Fibroblast of lung (primary cell): ENCODE data around the gene MRNIP.

Source experiments
- CTCF ChIP-seq, 2 donors: IDR thresholded peaks in 1 of 2; conservative IDR thresholded peaks in 1 of 2; 1 replicate in 1 of 2; 2 replicates in 1 of 2; pipeline ENCODE4 v1.5.1; 2011 to 2012; ENCODE audit warnings: low read length in 2 of 2, control low read depth in 1 of 2, inconsistent platforms in 1 of 2, low read depth in 1 of 2, mild to moderate bottlenecking in 1 of 2
- EZH2 ChIP-seq: IDR thresholded peaks from 2 replicates; pipeline ENCODE4 v1.5.1; 2012; ENCODE audit warnings: low read length, control low read depth, mild to moderate bottlenecking; ENCODE audit errors: missing control alignments

GRCh38 chr5:179893958-179894895, 35.6 kb upstream of the MRNIP start:
- no peak for TF ChIP-seq CTCF (conservative IDR thresholded peaks at IDR 0.05 in 1 of 2, IDR thresholded peaks at IDR 0.05 in 1 of 2; ENCODE audit: low read depth in 1 of 2, low read length in 2 of 2)
- no peak for TF ChIP-seq EZH2
